Stomach (tissue), 4 donors: Measurements from ENCODE around the gene CD300H.

Source experiments
- POLR2A ChIP-seq, 4 donors: fragments of 450-650 bp; IDR thresholded peaks; one replicate each; pipeline ENCODE4 v1.6.1; 2016; ENCODE audit warnings: antibody characterized with exemption in 4 of 4, control low read depth in 2 of 4, mild to moderate bottlenecking in 1 of 4, moderate library complexity in 1 of 4
- TF ChIP-seq, protein P1 (sequence below), 7 experiments: fragments of 450-650 bp in 4 of 7; fragments of 200-600 bp in 3 of 7; sonication (generic) in 3 of 7; IDR thresholded peaks; one replicate each; pipeline ENCODE4 v1.5.1; 2016 to 2019; ENCODE audit warnings: antibody characterized with exemption in 7 of 7, control low read depth in 2 of 7, mild to moderate bottlenecking in 1 of 7

DNA sequence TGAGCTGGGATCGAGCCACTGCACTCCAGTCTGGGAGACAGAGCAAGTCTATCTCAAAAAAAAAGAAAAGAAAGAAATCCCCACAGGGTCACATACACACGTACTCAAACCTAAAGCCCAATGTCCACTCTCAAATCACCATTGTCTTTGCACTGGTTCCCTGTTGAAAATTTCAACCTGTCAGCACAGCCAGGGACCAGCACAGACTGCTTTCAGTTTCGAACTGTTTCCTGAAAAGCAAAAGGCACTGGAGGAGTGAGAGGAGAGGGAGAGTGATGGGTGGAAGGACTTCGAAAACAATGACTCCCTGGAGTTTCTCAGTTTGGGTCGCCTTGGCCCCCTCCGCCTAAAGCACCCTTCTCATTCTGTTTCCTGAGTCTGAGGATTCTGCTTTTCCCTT lies 12.4 kb downstream of the CD300H start:
- TF ChIP-seq, protein P1, sequence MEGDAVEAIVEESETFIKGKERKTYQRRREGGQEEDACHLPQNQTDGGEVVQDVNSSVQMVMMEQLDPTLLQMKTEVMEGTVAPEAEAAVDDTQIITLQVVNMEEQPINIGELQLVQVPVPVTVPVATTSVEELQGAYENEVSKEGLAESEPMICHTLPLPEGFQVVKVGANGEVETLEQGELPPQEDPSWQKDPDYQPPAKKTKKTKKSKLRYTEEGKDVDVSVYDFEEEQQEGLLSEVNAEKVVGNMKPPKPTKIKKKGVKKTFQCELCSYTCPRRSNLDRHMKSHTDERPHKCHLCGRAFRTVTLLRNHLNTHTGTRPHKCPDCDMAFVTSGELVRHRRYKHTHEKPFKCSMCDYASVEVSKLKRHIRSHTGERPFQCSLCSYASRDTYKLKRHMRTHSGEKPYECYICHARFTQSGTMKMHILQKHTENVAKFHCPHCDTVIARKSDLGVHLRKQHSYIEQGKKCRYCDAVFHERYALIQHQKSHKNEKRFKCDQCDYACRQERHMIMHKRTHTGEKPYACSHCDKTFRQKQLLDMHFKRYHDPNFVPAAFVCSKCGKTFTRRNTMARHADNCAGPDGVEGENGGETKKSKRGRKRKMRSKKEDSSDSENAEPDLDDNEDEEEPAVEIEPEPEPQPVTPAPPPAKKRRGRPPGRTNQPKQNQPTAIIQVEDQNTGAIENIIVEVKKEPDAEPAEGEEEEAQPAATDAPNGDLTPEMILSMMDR (IDR thresholded peaks at IDR 0.05) = no peak
- no peak for TF ChIP-seq POLR2A (IDR thresholded peaks at IDR 0.05)
